Measurements from ENCODE around the gene ACSL4. TPM values are rescaled to one million over a fixed set of nuclear protein-coding genes. Genes with fewer than 3 reads are reported as not detected.

Gene ACSL4
- total RNA-seq, 3 donors from 2014 or later (not counting 1 experiment from before 2014, with no cell fraction given) = 19.8 to 28.4 (median 21.7) TPM

DNA sequence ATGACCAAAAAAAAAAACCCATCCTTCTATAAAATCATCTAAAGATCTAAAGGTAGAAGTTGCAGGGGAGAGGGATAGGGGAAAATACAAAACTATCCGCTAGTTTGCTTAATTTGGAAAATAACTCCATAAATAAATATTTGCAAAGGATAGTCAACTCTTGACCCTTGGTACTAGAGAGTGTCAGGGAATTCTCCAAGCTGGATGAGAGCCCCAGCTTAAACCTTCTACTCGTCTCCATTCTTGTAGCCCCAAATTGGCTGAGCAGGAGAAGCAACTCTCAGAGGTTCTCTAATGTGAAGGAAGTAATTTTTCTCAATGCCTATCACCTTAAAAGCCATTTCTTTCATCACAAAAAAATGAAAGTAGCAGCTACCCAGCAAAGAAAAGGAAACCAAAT, 35.2 kb downstream of the ACSL4 start:
- H3K9me3 ChIP-seq (ENCODE audit: control insufficient read depth, insufficient read depth, low read length) = no peaks in the 10 kb centered on the region
- no CpG with 5 or more reads among the region's 2 CpGs for WGBS (ENCODE audit: insufficient coverage)
- no peaks in the 10 kb centered on the region for H3K36me3 Mint-ChIP-seq
- H3K4me1 ChIP-seq (ENCODE audit: control insufficient read depth, insufficient read depth, low read length) = no peaks in the 10 kb centered on the region
- H3K4me3 ChIP-seq (ENCODE audit: low read length) = no peak overlapping the region
- H3K36me3 ChIP-seq (ENCODE audit: control insufficient read depth, insufficient read depth, low read length) = no peaks in the 10 kb centered on the region
- H3K27me3 Mint-ChIP-seq (ENCODE audit: low read depth in 2 of 2) = no peaks in the 10 kb centered on the region
- intact Hi-C loops (cut with micrococcal nuclease) = no loop called here
- H3K27me3 ChIP-seq (ENCODE audit: control insufficient read depth, insufficient read depth, low read length) = no peaks in the 10 kb centered on the region
- DNase-seq (no peak), ATAC-seq (no peak)
- no peaks in the 10 kb centered on the region for H3K9me3 Mint-ChIP-seq
- H3K27ac ChIP-seq (ENCODE audit: low read length) = no peak overlapping the region
- no peak overlapping the region for H3K27ac Mint-ChIP-seq
- H3K4me3 Mint-ChIP-seq = no peak overlapping the region
- TF ChIP-seq CTCF (IDR thresholded peaks at IDR 0.05) = no peak
- H3K4me1 Mint-ChIP-seq = peaks cover 6 to 7% of the 10 kb centered on the region in 2 donors

DNA sequence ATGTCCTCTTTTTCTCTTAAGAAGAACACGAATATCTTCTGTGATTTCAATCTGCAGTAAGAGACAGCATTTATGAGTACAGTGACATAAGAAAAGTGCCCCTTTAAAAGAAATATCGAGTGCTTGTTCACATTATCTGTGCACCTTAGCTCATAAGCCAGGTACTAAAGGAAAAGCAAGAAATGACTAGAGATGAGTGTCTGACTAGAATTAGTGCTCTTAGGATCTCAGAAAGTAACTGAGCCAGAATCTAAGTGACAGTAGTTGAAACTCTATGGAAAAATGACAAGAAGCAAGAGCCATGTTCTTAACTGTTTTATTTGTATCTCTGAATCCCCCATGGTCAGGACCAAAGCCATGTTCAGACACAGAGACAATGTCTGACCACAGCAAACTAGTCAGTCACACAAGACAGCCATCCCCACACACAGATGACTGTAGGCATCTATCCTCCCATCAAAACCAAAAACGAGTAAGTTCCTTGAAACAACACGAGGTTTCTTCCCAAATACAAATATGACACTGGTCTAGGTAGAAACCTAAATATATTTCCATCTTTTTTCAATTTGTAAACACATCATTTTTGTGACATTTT, 36.8 kb downstream of the ACSL4 start:
- H3K4me1 Mint-ChIP-seq = peaks cover 0 to 6% of the 10 kb centered on the region in 2 donors
- no peak for DNase-seq
- H3K4me3 Mint-ChIP-seq = no peak overlapping the region

GRCh38 chrX:109695637-109696036, 37.4 kb downstream of the ACSL4 start:
- Mint-ChIP-seq H3K4me1 (peaks cover 0 to 6% of the 10 kb centered on the region in 2 donors), H3K4me3 (no peak overlapping the region), H3K27me3 (ENCODE audit: low read depth in 2 of 2) (no peaks in the 10 kb centered on the region), H3K9me3 (no peaks in the 10 kb centered on the region), H3K36me3 (no peaks in the 10 kb centered on the region), H3K27ac (no peak overlapping the region)
- Histone ChIP-seq H3K4me3 (ENCODE audit: low read length) (no peak overlapping the region), H3K27me3 (ENCODE audit: control insufficient read depth, insufficient read depth, low read length) (no peaks in the 10 kb centered on the region), H3K9me3 (ENCODE audit: control insufficient read depth, insufficient read depth, low read length) (no peaks in the 10 kb centered on the region), H3K4me1 (ENCODE audit: control insufficient read depth, insufficient read depth, low read length) (no peaks in the 10 kb centered on the region), H3K36me3 (ENCODE audit: control insufficient read depth, insufficient read depth, low read length) (no peaks in the 10 kb centered on the region), H3K27ac (ENCODE audit: low read length) (no peak overlapping the region)
- no CpG with 5 or more reads among the region's 3 CpGs for WGBS (ENCODE audit: insufficient coverage)
- no peak for DNase-seq
- intact Hi-C loops (cut with micrococcal nuclease) = no loop called here
- no peak for ATAC-seq
- TF ChIP-seq CTCF (IDR thresholded peaks at IDR 0.05) = no peak

More for the DNA sequence above, 36.8 kb downstream of the ACSL4 start:
- 66% methylated on average over 4 of the region's 4 CpGs for WGBS (ENCODE audit: insufficient coverage)
- intact Hi-C loops (cut with micrococcal nuclease) = no loop called here
- ATAC-seq = no peak
- Histone ChIP-seq H3K27ac (ENCODE audit: low read length) (no peak overlapping the region), H3K9me3 (ENCODE audit: control insufficient read depth, insufficient read depth, low read length) (no peaks in the 10 kb centered on the region), H3K36me3 (ENCODE audit: control insufficient read depth, insufficient read depth, low read length) (no peaks in the 10 kb centered on the region), H3K4me3 (ENCODE audit: low read length) (no peak overlapping the region), H3K27me3 (ENCODE audit: control insufficient read depth, insufficient read depth, low read length) (no peaks in the 10 kb centered on the region), H3K4me1 (ENCODE audit: control insufficient read depth, insufficient read depth, low read length) (no peaks in the 10 kb centered on the region)
- no peaks in the 10 kb centered on the region for H3K27me3 Mint-ChIP-seq (ENCODE audit: low read depth in 2 of 2)
- no peaks in the 10 kb centered on the region for H3K9me3 Mint-ChIP-seq
- peak overlapping the region in 1 of 2 donors; percentile 22 for H3K27ac Mint-ChIP-seq
- no peak for TF ChIP-seq CTCF (IDR thresholded peaks at IDR 0.05)
- H3K36me3 Mint-ChIP-seq = no peaks in the 10 kb centered on the region

GRCh38 chrX:109691752-109692151, 41.3 kb downstream of the ACSL4 start:
- Mint-ChIP-seq H3K4me3 (no peak overlapping the region), H3K27ac (no peak overlapping the region), H3K36me3 (no peaks in the 10 kb centered on the region), H3K4me1 (peaks cover 0 to 3% of the 10 kb centered on the region in 2 donors), H3K9me3 (no peaks in the 10 kb centered on the region), H3K27me3 (ENCODE audit: low read depth in 2 of 2) (no peaks in the 10 kb centered on the region)
- 100% methylated on average over 2 of the region's 2 CpGs for WGBS (ENCODE audit: insufficient coverage)
- no peak for TF ChIP-seq CTCF (IDR thresholded peaks at IDR 0.05)
- no peaks in the 10 kb centered on the region for H3K9me3 ChIP-seq (ENCODE audit: control insufficient read depth, insufficient read depth, low read length)
- no peak overlapping the region for H3K4me3 ChIP-seq (ENCODE audit: low read length)
- H3K4me1 ChIP-seq (ENCODE audit: control insufficient read depth, insufficient read depth, low read length) = no peaks in the 10 kb centered on the region
- no peaks in the 10 kb centered on the region for H3K27me3 ChIP-seq (ENCODE audit: control insufficient read depth, insufficient read depth, low read length)
- no peaks in the 10 kb centered on the region for H3K36me3 ChIP-seq (ENCODE audit: control insufficient read depth, insufficient read depth, low read length)
- ATAC-seq (no peak), DNase-seq (no peak)
- H3K27ac ChIP-seq (ENCODE audit: low read length) = no peak overlapping the region
- intact Hi-C loops (cut with micrococcal nuclease) = no loop called here

All from natural killer cell (primary cell).